ENCODE results near the gene APOA1. TPM values are rescaled to one million over a fixed set of nuclear protein-coding genes. Genes with fewer than 3 reads are reported as not detected.

The APOA1 gene
- total RNA-seq, 6 experiments from 2014 or later: not detected

- no peak for TF ChIP-seq CTCF (IDR thresholded peaks at IDR 0.05)
- peaks cover 2% of the 10 kb centered on the region; the same call in 1 of the 2 replicates for H3K27me3 Mint-ChIP-seq (ENCODE audit: insufficient read depth)
- peaks cover 68% of the 10 kb centered on the region for H3K4me1 Mint-ChIP-seq (ENCODE audit: low read depth)
- H3K4me3 Mint-ChIP-seq: peak overlapping the region; percentile 85
- DNase-seq: peak; percentile 90
- no peaks in the 10 kb centered on the region for H3K9me3 Mint-ChIP-seq
- H3K36me3 Mint-ChIP-seq (ENCODE audit: low read depth): peaks cover 40% of the 10 kb centered on the region
- peak overlapping the region; percentile 99 for H3K27ac Mint-ChIP-seq
Observed at GRCh38 chr11:116852261-116853031, 15.0 kb upstream of the APOA1 start.

DNA sequence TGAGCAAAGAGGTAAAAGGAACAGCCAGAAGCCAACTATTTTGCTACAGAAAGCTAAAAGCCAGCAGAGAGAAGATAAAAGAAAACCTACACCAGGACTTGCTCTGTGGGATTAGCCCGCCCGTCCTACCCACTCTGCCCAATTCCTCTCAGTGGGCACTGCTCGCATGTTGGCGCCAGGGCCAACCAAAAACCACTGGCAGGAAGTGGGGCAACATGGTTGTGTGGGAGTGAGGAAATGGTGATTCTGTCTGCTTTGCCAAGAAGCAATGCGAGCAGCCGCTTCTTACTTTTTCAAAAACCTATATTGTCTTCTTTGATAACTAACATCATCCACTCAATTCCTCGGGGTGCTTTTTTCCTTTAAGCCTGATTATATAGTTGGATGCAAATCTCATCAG is 14.2 kb upstream of the APOA1 start:
- H3K4me3 Mint-ChIP-seq: peak overlapping the region; percentile 64; the same call in 1 of the 2 replicates
- peak overlapping the region; percentile 99 for H3K27ac Mint-ChIP-seq
- DNase-seq: no peak
- peaks cover 60% of the 10 kb centered on the region for H3K4me1 Mint-ChIP-seq (ENCODE audit: low read depth)
- peaks cover 40% of the 10 kb centered on the region for H3K36me3 Mint-ChIP-seq (ENCODE audit: low read depth)
- peaks cover 2% of the 10 kb centered on the region; the same call in 1 of the 2 replicates for H3K27me3 Mint-ChIP-seq (ENCODE audit: insufficient read depth)
- TF ChIP-seq CTCF (IDR thresholded peaks at IDR 0.05): no peak
- H3K9me3 Mint-ChIP-seq: no peaks in the 10 kb centered on the region

DNA sequence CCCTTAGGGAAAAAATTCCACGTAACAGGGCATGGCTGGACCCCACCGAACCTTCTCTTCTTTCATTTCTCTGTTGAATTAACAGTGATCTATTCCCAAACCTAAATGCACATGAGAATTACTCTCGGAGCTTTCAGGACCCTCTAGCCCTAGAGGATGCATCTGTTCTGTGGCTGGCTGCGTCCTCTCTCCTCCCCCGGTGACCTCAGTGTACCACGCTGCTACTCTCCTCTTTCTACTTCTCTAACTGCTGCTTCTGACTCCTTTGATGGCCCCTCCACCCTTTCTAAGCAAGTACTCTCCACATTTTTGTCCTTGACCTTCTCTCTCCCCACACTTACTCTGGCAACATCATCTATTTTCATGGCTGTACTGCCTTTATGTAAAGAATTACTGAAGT is 12.1 kb upstream of the APOA1 start:
- Mint-ChIP-seq H3K36me3 (ENCODE audit: low read depth) (peaks cover 36% of the 10 kb centered on the region), H3K4me1 (ENCODE audit: low read depth) (peaks cover 46% of the 10 kb centered on the region), H3K27ac (no peak overlapping the region), H3K4me3 (no peak overlapping the region), H3K27me3 (ENCODE audit: insufficient read depth) (peaks cover 3% of the 10 kb centered on the region), H3K9me3 (no peaks in the 10 kb centered on the region)
- DNase-seq: no peak
- no peak for TF ChIP-seq CTCF (IDR thresholded peaks at IDR 0.05)

- DNase-seq: no peak
- H3K27me3 Mint-ChIP-seq (ENCODE audit: insufficient read depth): peaks cover 3% of the 10 kb centered on the region
- peaks cover 31% of the 10 kb centered on the region for H3K36me3 Mint-ChIP-seq (ENCODE audit: low read depth)
- peaks cover 42% of the 10 kb centered on the region for H3K4me1 Mint-ChIP-seq (ENCODE audit: low read depth)
- H3K27ac Mint-ChIP-seq: no peak overlapping the region
- no peak overlapping the region for H3K4me3 Mint-ChIP-seq
- TF ChIP-seq CTCF (IDR thresholded peaks at IDR 0.05): no peak
- H3K9me3 Mint-ChIP-seq: no peaks in the 10 kb centered on the region
Observed at GRCh38 chr11:116849060-116849459, 11.6 kb upstream of the APOA1 start.

- H3K4me1 Mint-ChIP-seq (ENCODE audit: low read depth): peaks cover 28% of the 10 kb centered on the region
- H3K27ac Mint-ChIP-seq: no peak overlapping the region
- H3K36me3 Mint-ChIP-seq (ENCODE audit: low read depth): peaks cover 28% of the 10 kb centered on the region
- no peak for DNase-seq
- H3K4me3 Mint-ChIP-seq: no peak overlapping the region
- no peaks in the 10 kb centered on the region for H3K9me3 Mint-ChIP-seq
- peaks cover 3% of the 10 kb centered on the region for H3K27me3 Mint-ChIP-seq (ENCODE audit: insufficient read depth)
- no peak for TF ChIP-seq CTCF (IDR thresholded peaks at IDR 0.05)
Observed at GRCh38 chr11:116847612-116848011, 10.2 kb upstream of the APOA1 start.

Data from HFFc6 (cell line).